GM12878 (cell line): ENCODE measurements around the gene EFNA3. TPM values are rescaled to one million over a fixed set of nuclear protein-coding genes. Genes with fewer than 3 reads are reported as not detected.

Experiments used
- ATAC-seq: fragments of 200-7000 bp; cut with Tn5 transposase; 3 replicates; pipeline ENCODE4 v1.9.1; 2020; ENCODE audit warnings: mild to moderate bottlenecking, moderate library complexity
- BruUV-seq: library from RNA; stranded (reverse); fragments of 400-500 nt; replicated peaks from 2 replicates; lab custom pipeline; 2021; lab: Mats Ljungman, UMichigan
- CTCF ChIA-PET: fragments of 300-600 bp; sonication (Branson Sonifier 250); formaldehyde crosslinking; extraction: SDS; loops from one replicate; lab custom pipeline; 2021; ENCODE audit warnings: inconsistent platforms; lab: Yijun Ruan, JAX
- POLR2A ChIA-PET: fragments of 350-600 bp; formaldehyde crosslinking; extraction: SDS; loops from one replicate; lab custom pipeline; 2021; ENCODE audit warnings: inconsistent platforms; lab: Charles Lee
- RAD21 ChIA-PET: fragments of 300-600 bp; sonication (Branson Sonifier 250); formaldehyde crosslinking; loops from one replicate; lab custom pipeline; 2023; ENCODE audit warnings: antibody characterized with exemption; ENCODE audit not compliant: unreplicated experiment; lab: Charles Lee
- SMC1A ChIA-PET: fragments of 300-600 bp; sonication (Branson Sonifier 250); formaldehyde crosslinking; loops from one replicate; lab custom pipeline; 2023; ENCODE audit not compliant: unreplicated experiment, uncharacterized antibody; lab: Charles Lee
- DNase-seq: peaks from one replicate; pipeline ENCODE4 v3.0.0-alpha.2; 2011; ENCODE audit warnings: low read depth, low spot score
- FAIRE-seq: peaks from 3 replicates; lab custom pipeline; 2011; peaks lifted over from hg19 to GRCh38; lab: Jason Lieb, UNC
- H2AFZ ChIP-seq: 2 replicates; pipeline ENCODE4 v1.6.0; 2011; ENCODE audit warnings: low read depth, low read length, control low read depth; ENCODE audit not compliant: control insufficient read depth
- H3K27ac ChIP-seq: 2 replicates; pipeline ENCODE4 v1.5.1; 2011; ENCODE audit warnings: control low read depth; ENCODE audit not compliant: control insufficient read depth, insufficient read depth
- H3K27me3 ChIP-seq, 2 experiments: replicated peaks in 1 of 2; 2 replicates each; pipeline versions ENCODE4 v1.6.0 to v1.6.1; 2011; ENCODE audit warnings: low read length in 1 of 2; ENCODE audit not compliant: control insufficient read depth in 2 of 2, insufficient read depth in 2 of 2
- H3K36me3 ChIP-seq, 2 experiments: 2 replicates each; pipeline ENCODE4 v1.5.1; 2011; ENCODE audit warnings: low read length in 1 of 2; ENCODE audit not compliant: control insufficient read depth in 2 of 2, insufficient read depth in 2 of 2
- H3K4me1 ChIP-seq: 2 replicates; pipeline ENCODE4 v1.6.1; 2011; ENCODE audit warnings: mild to moderate bottlenecking, low read length, moderate library complexity, mixed read lengths; ENCODE audit not compliant: control insufficient read depth, insufficient read depth
- H3K4me2 ChIP-seq: 2 replicates; pipeline ENCODE4 v1.6.0; 2011; ENCODE audit warnings: control low read depth; ENCODE audit not compliant: control insufficient read depth, insufficient read depth
- H3K4me3 ChIP-seq: fragments of 200-600 bp; sonication (generic); 2 replicates; pipeline ENCODE4 v1.5.1; 2016
- H3K79me2 ChIP-seq: 2 replicates; pipeline ENCODE4 v1.6.0; 2011; ENCODE audit warnings: low read length; ENCODE audit not compliant: control insufficient read depth, insufficient read depth
- H3K9ac ChIP-seq: 2 replicates; pipeline ENCODE4 v1.8.0; 2011; ENCODE audit warnings: low read length, control low read depth, mixed read lengths; ENCODE audit not compliant: control insufficient read depth, insufficient read depth
- H3K9me3 ChIP-seq: replicated peaks from 3 replicates; pipeline ENCODE4 v1.5.1; 2011; ENCODE audit warnings: mild to moderate bottlenecking, low read length; ENCODE audit not compliant: control insufficient read depth, insufficient read depth
- H4K20me1 ChIP-seq: 2 replicates; pipeline ENCODE4 v1.6.0; 2011; ENCODE audit not compliant: control insufficient read depth, insufficient read depth
- CTCF ChIP-seq, 3 experiments: IDR thresholded peaks in 2 of 3; conservative IDR thresholded peaks in 1 of 3; 2 replicates each; pipeline ENCODE4 v1.5.1; 2011; ENCODE audit warnings: low read depth in 3 of 3, low read length in 3 of 3, mild to moderate bottlenecking in 3 of 3, control low read depth in 2 of 3, moderate library complexity in 2 of 3, inconsistent platforms in 1 of 3, mixed read lengths in 1 of 3; ENCODE audit not compliant: control insufficient read depth in 2 of 3, insufficient read depth in 1 of 3; ENCODE audit errors: extremely low read depth in 1 of 3
- HCFC1 ChIP-seq: fragments of 150-350 bp; IDR thresholded peaks from 2 replicates; pipeline ENCODE4 v1.6.1; 2014; ENCODE audit warnings: low read length
- IKZF1 ChIP-seq: fragments of 450-650 bp; conservative IDR thresholded peaks from 2 replicates; pipeline ENCODE4 v1.6.1; 2017; ENCODE audit warnings: antibody characterized with exemption, mild to moderate bottlenecking
- KDM1A ChIP-seq: fragments of 200-600 bp; sonication (generic); IDR thresholded peaks from 2 replicates; pipeline ENCODE4 v1.6.1; 2016; ENCODE audit warnings: borderline replicate concordance
- MTA2 ChIP-seq: fragments of 450-650 bp; IDR thresholded peaks from 2 replicates; pipeline ENCODE4 v1.6.1; 2016; ENCODE audit warnings: low read depth, mild to moderate bottlenecking, moderate library complexity
- PML ChIP-seq: IDR thresholded peaks from 2 replicates; pipeline ENCODE4 v1.6.1; 2012; ENCODE audit warnings: low read length, inconsistent platforms
- SPI1 ChIP-seq: IDR thresholded peaks from 2 replicates; pipeline ENCODE4 v1.6.1; 2011; ENCODE audit warnings: low read depth, mild to moderate bottlenecking, low read length, moderate library complexity, borderline replicate concordance; ENCODE audit not compliant: insufficient read depth
- ZNF592 ChIP-seq: fragments of 450-650 bp; IDR thresholded peaks from 2 replicates; pipeline ENCODE4 v1.6.1; 2017; ENCODE audit warnings: mild to moderate bottlenecking, moderate library complexity
- WGBS: methylation state at CpG from one replicate; pipeline ENCODE4 v1.1.6; 2016; ENCODE audit warnings: low lambda C conversion rate; ENCODE audit not compliant: insufficient replicate concordance, insufficient coverage; ENCODE audit errors: missing lambda C conversion rate; 5-methylcytosine and 5-hydroxymethylcytosine counted together
- in situ Hi-C: fragments of 300-500 bp; cut with MboI; formaldehyde crosslinking; loops from 9 replicates; pipeline ENCODE4 v1.14.3; 2018; ENCODE audit warnings: mixed read lengths
- intact Hi-C: fragments of 100-400 bp; cut with micrococcal nuclease; formaldehyde crosslinking; loops from one replicate; pipeline ENCODE4 v1.14.2; 2022; ENCODE audit not compliant: unreplicated experiment
- polyA plus RNA-seq, 11 experiments: library from polyadenylated mRNA; depleted of rRNA in 4 of 11; unstranded in 6 of 11; stranded (reverse) in 5 of 11; fragments of >200 nt; fragmentation: Nextera tagmentation in 4 of 11; fragmentation: Illumina TruSeq in 1 of 11; extraction: Ambion mirVana in 4 of 11; extraction: Trizol in 1 of 11; gene quantifications; 1 replicate in 1 of 11; 2 replicates in 10 of 11; pipeline versions ENCODE4 v1.2.1 to v1.2.3, GENCODE V29; 2011 to 2016; ENCODE audit warnings: inconsistent platforms in 2 of 11, missing spikeins in 2 of 11, low read depth in 1 of 11
- total RNA-seq, 4 experiments: library from RNA; depleted of rRNA in 3 of 4; stranded (reverse); fragments of >200 nt in 3 of 4; fragmentation: Illumina TruSeq in 1 of 4; extraction: Trizol in 1 of 4; gene quantifications; 2 replicates each; pipeline versions ENCODE4 v1.2.1 to v1.2.3, GENCODE V29; 2013 to 2021

EFNA3 gene
- total and polyA plus RNA-seq, 10 of the 15 experiments (the other 5 are each of a cell fraction or from before 2014, with no cell fraction given), result 0.08 to 5.4 (median 1.1) TPM

GRCh38 chr1:155094622-155094948, 15.9 kb downstream of the EFNA3 start:
- RAD21 ChIA-PET, result interaction anchor here (0.8 to 2.8 kb wide), 3 partner anchors 51 to 78 kb away, joined by 3 to 14 read pairs (median 6); partner anchors contain the start of genes KRTCAP2 and TRIM46
- H3K9ac ChIP-seq, result no peak overlapping the region
- H3K27me3 ChIP-seq, result no peaks in the 10 kb centered on the region; a peak in 1 of 4 replicates
- no peak for TF ChIP-seq IKZF1
- TF ChIP-seq SPI1, result no peak
- no peak for TF ChIP-seq HCFC1
- no peak; a peak in 1 of 6 replicates for TF ChIP-seq CTCF (IDR thresholded peaks at IDR 0.05 in 2 of 3, conservative IDR thresholded peaks at IDR 0.05 in 1 of 3; ENCODE audit: control insufficient read depth in 2 of 3, extremely low read depth in 1 of 3, insufficient read depth in 1 of 3, low read depth in 3 of 3, low read length in 3 of 3)
- no peak for TF ChIP-seq KDM1A
- TF ChIP-seq PML, result no peak
- no peak for TF ChIP-seq ZNF592
- TF ChIP-seq MTA2, result no peak
- DNase-seq, result no peak
- no peaks in the 10 kb centered on the region for H4K20me1 ChIP-seq
- no peak overlapping the region for H3K4me3 ChIP-seq
- no peaks in the 10 kb centered on the region for H3K36me3 ChIP-seq
- in situ Hi-C loops, result loop anchor here (5.0 kb wide), 1 partner anchor 73 kb away; no protein-coding TSS in a partner anchor
- H3K79me2 ChIP-seq, result no peaks in the 10 kb centered on the region
- no peak overlapping the region for H2AFZ ChIP-seq
- no peaks in the 10 kb centered on the region for H3K9me3 ChIP-seq
- no peak for ATAC-seq
- intact Hi-C loops, result no loop called here
- SMC1A ChIA-PET, result interaction anchor here (0.6 to 2.4 kb wide), 3 partner anchors 12 to 904 kb away, joined by 3 to 37 read pairs (median 5); no protein-coding TSS in a partner anchor
- H3K4me2 ChIP-seq, result no peak overlapping the region
- 62% methylated on average over 2 of the region's 2 CpGs for WGBS
- no peak for FAIRE-seq
- H3K4me1 ChIP-seq, result peaks cover 3% of the 10 kb centered on the region; the same call in 1 of the 2 replicates
- no peak overlapping the region for H3K27ac ChIP-seq
- no TSS peak for BruUV-seq
- CTCF ChIA-PET, result interaction anchor here (0.8 to 6.6 kb wide), 13 partner anchors 8 to 99 kb away, joined by 3 to 89 read pairs (median 5); partner anchors contain the start of gene KRTCAP2
- POLR2A ChIA-PET, result no interaction called here
